ENCODE results near the gene IMP3. TPM values are rescaled to one million over a fixed set of nuclear protein-coding genes. Genes with fewer than 3 reads are reported as not detected.

The IMP3 gene
- polyA plus RNA-seq, 1 of the 3 experiments (the other 2 are of a cell fraction) = 56.2 TPM

GRCh38 chr15:75641603-75642002, 1.6 kb upstream of the IMP3 start:
- Histone ChIP-seq H3K36me3 (replicated peaks in 1 of 2; ENCODE audit: control insufficient read depth in 1 of 2, insufficient read depth in 2 of 2, low read length in 1 of 2) (peaks cover 0 to 5% of the 10 kb centered on the region in 2 experiments), H3K79me2 (ENCODE audit: insufficient read depth) (peaks cover 45% of the 10 kb centered on the region), H3K4me1 (ENCODE audit: control insufficient read depth in 1 of 2, insufficient read depth in 2 of 2, low read depth in 1 of 2, low read length in 1 of 2) (peaks cover 14% of the 10 kb centered on the region in 2 experiments; a peak in 2 of 4 replicates), H3K4me3 (ENCODE audit: low read depth in 2 of 2, low read length in 1 of 2) (no peak overlapping the region), H2AFZ (ENCODE audit: low read depth) (no peak overlapping the region), H3K9ac (no peak overlapping the region), H3K4me2 (no peak overlapping the region), H3K9me3 (no peaks in the 10 kb centered on the region), H3K27ac (ENCODE audit: low read depth in 2 of 2, low read length in 1 of 2) (peak overlapping the region in 1 of 2 experiments; percentile 87; a peak in 1 of 4 replicates), H3K27me3 (ENCODE audit: insufficient read depth) (no peaks in the 10 kb centered on the region), H3K9me2 (no peaks in the 10 kb centered on the region), H3F3A (replicated peaks; ENCODE audit: insufficient read depth) (peaks cover 31% of the 10 kb centered on the region), H4K20me1 (ENCODE audit: insufficient read depth) (peaks cover 20% of the 10 kb centered on the region)
- 85% methylated on average over 5 of the region's 5 CpGs for WGBS (ENCODE audit: low lambda C conversion rate)
- ChIA-PET POLR2A (no interaction called here), CTCF (interaction anchor here (1.0 to 4.0 kb wide), 6 partner anchors 15 to 273 kb away, joined by 3 to 27 read pairs (median 4); partner anchors contain the start of genes MAN2C1 and SNUPN)
- TF ChIP-seq MXI1 (IDR thresholded peaks at IDR 0.05; ENCODE audit: low read depth, low read length) (no peak), YY1 (IDR thresholded peaks at IDR 0.05; ENCODE audit: low read depth) (no peak), NFIC (IDR thresholded peaks at IDR 0.05; ENCODE audit: borderline replicate concordance) (no peak), FOXM1 (IDR thresholded peaks at IDR 0.05; ENCODE audit: low read depth) (no peak), CHD2 (IDR thresholded peaks at IDR 0.05; ENCODE audit: low read length, partially characterized antibody) (no peak), RAD21 (IDR thresholded peaks at IDR 0.05; ENCODE audit: low read length) (no peak), RXRA (IDR thresholded peaks at IDR 0.05; ENCODE audit: borderline replicate concordance, low read depth) (no peak), TAF1 (IDR thresholded peaks at IDR 0.05; ENCODE audit: borderline replicate concordance, low read depth, low read length) (no peak), RFX5 (IDR thresholded peaks at IDR 0.05; ENCODE audit: low read length) (no peak)
- DNase-seq = no peak

GRCh38 chr15:75641179-75641503, 1.1 kb upstream of the IMP3 start:
- DNase-seq = no peak
- CTCF ChIA-PET = interaction anchor here (1.0 to 4.0 kb wide), 12 partner anchors 10 to 273 kb away, joined by 3 to 27 read pairs (median 4); partner anchors contain the start of genes MAN2C1, SIN3A and SNUPN
- Histone ChIP-seq H2AFZ (ENCODE audit: low read depth) (peak overlapping the region; percentile 61; the same call in 1 of the 2 replicates), H3K9me2 (no peaks in the 10 kb centered on the region), H3K79me2 (ENCODE audit: insufficient read depth) (peaks cover 45% of the 10 kb centered on the region), H3K27me3 (ENCODE audit: insufficient read depth) (no peaks in the 10 kb centered on the region), H3K4me1 (ENCODE audit: control insufficient read depth in 1 of 2, insufficient read depth in 2 of 2, low read depth in 1 of 2, low read length in 1 of 2) (peaks cover 11% of the 10 kb centered on the region in 2 experiments; a peak in 2 of 4 replicates), H3K4me3 (ENCODE audit: low read depth in 2 of 2, low read length in 1 of 2) (peak overlapping the region in 1 of 2 experiments; percentile 76; a peak in 2 of 4 replicates), H3K9me3 (no peaks in the 10 kb centered on the region), H4K20me1 (ENCODE audit: insufficient read depth) (peaks cover 20% of the 10 kb centered on the region), H3K36me3 (replicated peaks in 1 of 2; ENCODE audit: control insufficient read depth in 1 of 2, insufficient read depth in 2 of 2, low read length in 1 of 2) (peaks cover 0 to 5% of the 10 kb centered on the region in 2 experiments), H3F3A (replicated peaks; ENCODE audit: insufficient read depth) (peaks cover 31% of the 10 kb centered on the region), H3K9ac (peak overlapping the region; percentile 83), H3K27ac (ENCODE audit: low read depth in 2 of 2, low read length in 1 of 2) (peak overlapping the region; percentile 87 to 92; a peak in 3 of 4 replicates), H3K4me2 (peak overlapping the region; percentile 91)
- TF ChIP-seq PBX3 (IDR thresholded peaks at IDR 0.05) = no peak
- TF ChIP-seq RFX5 (IDR thresholded peaks at IDR 0.05; ENCODE audit: low read length) = no peak
- POLR2A ChIA-PET = interaction anchor here (1.9 to 2.5 kb wide), 4 partner anchors 15 to 273 kb away, joined by 10 to 31 read pairs (median 16); partner anchors contain the start of genes MAN2C1 and SNUPN
- WGBS (ENCODE audit: low lambda C conversion rate) = 50% methylated on average over 4 of the region's 4 CpGs

Data from SK-N-SH (cell line).